Dedifferentiated amniotic fluid mesenchymal stem cell (primary cell): Measurements from ENCODE around the gene FBXW11.

Experiments
- DNase-seq: peaks from one replicate; pipeline ENCODE4 v3.0.0-alpha.2; 2016; ENCODE audit errors: extremely low spot score

The FBXW11 gene

DNA sequence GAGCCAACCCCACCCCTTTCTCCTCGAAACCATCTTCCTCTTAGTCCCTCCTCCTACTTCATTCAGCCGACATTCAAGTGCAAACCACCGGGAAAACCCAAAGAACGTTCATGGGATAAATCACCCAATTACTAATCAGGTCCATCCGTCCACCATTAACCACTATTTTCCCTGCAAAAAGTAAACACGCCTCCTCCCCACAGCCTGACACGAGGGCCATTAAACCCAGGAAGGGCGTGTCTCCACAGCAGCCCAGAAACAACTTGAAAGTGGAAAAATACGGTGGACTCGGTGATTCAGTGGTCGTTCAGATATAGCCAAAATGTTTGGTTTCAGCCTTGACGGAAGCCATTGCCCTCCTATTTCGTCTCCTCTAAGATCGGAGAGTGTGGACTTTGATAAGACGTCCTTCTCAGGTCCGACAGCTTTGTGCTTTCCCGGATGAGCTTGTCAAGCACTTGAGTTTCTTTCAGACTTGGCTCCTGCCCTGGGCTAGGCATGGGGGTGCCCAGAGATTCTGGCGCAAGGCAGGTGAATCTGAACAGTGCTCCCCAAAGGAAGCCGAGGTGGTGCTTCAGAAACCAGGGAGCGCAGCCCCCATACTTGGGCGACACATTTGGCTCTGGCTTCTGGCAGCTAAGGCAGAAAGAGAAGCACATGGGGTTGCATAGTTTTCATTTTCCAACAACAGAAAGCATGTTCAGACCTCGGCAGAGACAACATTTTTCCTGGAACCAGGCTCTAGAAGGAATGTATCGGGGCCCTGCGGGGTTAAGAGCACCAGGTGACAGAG lies 164.3 kb downstream of the FBXW11 start:
- DNase-seq = no peak

- no peak for DNase-seq
These were observed 165.5 kb downstream of the FBXW11 start for GRCh38 chr5:171840711-171841522.

DNA sequence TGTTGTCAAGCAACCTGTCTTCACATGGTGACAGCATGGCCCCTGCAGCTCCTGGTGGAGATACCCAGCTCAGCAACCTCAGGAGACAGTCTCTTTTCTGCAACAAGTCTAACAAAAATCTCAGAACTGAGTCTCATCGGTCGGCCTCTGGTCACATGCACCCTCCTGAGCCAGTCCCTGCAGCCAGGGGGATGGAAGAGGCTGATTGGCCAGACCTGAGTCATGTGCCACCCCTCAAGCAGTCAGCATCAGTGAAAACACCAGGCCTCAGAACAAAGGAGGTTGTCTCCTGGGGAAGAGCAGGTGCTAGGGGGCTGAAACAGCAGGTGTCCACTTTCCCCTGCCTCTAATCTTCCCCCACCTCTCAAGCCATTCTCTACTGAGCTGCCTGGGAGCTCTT lies 166.4 kb downstream of the FBXW11 start:
- no peak for DNase-seq

DNA sequence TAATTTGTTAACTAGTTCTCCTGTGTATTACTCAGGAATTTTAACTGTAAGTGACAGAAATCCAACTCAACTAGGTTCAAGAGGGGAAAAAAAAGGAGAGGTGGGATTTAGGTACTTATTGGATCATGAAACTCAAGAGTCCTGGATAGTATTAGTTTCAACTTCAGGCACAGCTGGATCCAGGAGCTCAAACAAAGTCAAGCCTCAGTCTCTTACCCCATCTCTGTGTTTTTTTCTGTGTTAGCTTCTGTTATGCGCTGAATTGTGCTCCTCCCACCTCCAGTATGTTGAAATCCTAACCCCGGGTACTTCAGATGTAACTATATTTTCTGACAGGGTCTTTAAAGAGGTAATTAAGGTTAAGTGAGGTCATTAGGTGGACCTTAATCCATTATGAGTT lies 167.3 kb downstream of the FBXW11 start:
- no peak for DNase-seq

DNA sequence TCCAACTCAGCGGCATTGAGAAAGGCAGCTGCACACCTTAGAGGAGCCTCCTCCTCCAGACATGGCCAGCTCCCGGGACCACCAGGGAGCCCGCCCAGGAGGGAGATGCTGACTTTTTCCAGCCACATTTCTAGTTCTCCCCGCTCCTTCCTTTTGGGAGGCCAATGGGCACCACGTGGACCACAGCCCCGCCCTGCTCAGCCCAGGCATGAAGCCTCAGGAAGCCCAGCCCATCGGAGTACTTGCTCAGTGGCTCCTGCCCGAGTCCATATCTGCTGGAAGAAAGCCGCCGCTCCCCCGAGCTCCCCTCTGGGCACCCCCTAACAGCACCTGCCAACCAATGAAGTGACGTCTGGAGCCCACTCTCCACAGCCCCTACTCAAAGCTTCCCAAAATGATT lies 168.4 kb downstream of the FBXW11 start:
- DNase-seq = no peak

GRCh38 chr5:171837522-171837921 lies 168.9 kb downstream of the FBXW11 start:
- DNase-seq = no peak

DNA sequence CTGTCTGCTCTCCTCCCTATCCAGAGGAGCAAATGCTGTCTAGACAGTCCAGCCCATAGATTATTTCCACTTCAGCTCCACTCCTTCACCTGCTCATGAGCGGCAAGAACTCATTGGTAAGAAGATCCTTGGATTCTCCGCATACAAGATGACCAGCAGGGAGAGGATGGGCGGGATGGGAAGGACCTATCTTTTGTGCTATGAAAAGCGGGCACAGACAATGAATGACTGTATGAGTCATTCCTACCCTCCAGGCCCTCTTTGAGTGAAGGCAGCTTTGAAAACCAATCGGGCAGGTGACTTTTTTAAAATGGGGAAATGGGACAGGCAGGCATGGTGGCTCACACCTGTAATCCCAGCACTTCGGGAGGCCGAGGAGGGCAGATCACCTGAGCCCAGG lies 171.4 kb downstream of the FBXW11 start:
- no peak for DNase-seq

DNA sequence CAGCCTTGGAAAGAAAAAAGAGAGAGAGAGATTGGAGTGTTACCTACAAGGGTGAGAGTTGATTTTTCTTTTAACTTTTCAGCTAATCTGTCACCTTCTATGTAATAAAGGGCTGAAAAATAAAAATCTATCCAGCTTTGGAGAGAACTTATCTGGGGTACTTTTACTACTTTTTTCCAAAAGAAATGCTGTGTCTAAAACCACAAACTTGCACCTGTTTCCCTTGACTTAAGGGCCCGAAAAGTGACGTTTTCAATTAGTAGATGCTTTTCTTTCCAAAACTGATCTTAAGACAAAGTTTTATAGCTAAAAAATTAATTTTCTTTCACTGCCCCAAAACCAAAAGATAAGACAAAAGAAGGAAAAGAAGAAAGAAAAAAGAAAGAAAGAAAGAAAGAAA lies 172.0 kb downstream of the FBXW11 start:
- no peak for DNase-seq

DNA sequence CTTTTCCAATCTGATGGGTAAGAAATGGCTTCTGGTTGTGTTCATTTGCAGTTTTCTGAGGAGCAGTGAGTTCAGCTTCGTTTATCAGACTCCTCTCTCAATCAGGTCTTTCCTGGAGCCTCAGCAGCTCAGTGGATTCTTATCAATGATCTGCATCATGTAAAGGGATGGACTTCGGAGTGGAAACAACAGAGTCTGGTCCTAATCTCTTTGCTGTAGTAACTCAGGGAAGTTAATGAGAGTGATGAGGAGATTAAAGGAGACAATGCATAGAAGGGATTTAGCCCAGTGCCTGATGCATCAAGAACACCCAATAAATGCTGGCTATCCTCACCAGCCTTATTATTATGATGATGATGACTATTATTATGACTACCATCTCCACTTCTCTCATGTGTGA lies 173.7 kb downstream of the FBXW11 start:
- DNase-seq = no peak

GRCh38 chr5:171830686-171831085 lies 175.8 kb downstream of the FBXW11 start:
- DNase-seq = no peak

- no peak for DNase-seq
These were observed 179.3 kb downstream of the FBXW11 start for GRCh38 chr5:171827162-171827561.

GRCh38 chr5:171826132-171826531 lies 180.3 kb downstream of the FBXW11 start:
- DNase-seq = no peak

DNA sequence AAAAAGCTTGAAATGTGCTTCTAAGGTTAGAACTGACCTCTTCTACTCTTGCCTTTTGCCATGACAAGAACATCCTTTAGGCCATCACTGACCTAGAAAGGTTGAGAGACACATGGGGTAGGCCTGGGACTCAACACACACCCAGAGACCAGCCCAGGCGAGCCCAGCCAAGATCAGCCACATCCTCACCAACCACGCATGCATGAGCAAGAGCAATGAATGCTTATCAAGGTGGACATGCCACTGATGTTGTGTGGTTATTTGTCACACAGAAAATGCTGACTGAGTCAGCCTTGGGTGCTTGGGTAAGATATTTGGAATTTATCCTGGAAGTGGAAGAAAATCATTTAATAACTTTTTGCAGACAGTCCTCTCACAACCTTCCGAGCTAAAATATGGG lies 181.4 kb downstream of the FBXW11 start:
- DNase-seq = no peak

GRCh38 chr5:171823269-171823668 lies 183.2 kb downstream of the FBXW11 start:
- no peak for DNase-seq

DNA sequence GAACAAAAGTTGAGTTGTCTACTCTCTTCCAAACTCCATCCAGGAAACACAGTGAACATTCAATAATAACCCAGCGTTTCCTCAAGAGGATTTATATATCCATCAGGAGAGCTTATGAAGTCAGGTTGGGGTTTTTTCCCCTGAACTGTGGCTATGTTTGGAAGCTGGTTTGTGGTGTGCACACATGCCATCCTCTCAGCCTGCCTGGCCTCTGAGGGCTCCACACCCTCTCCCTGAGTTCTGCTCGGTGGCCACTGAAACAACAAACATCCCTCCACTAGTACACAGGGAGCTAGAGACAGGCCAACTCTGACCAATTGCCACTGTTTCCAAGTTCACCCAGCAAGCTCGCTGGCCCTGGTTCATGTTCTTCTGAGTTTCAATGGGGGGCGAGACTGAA lies 185.2 kb downstream of the FBXW11 start:
- DNase-seq = no peak

DNA sequence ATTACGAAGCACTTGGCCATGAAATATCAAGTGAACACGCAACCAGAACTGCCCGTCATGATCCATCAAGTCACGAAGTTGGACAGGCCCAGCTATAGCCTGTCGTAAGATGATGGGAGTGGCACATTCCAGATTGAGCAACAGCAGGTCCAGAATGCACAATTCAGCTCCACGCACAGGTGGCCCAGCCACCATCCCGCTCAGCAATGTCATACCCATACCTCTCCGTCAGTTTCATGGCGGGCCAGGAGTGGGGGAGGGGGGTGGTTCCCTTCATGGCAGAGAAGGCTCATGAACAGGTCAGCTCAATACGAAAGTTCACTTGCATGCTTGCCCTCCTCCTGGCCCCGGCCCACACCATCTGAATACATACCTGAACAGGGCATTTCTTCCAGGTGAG lies 185.9 kb downstream of the FBXW11 start:
- DNase-seq = no peak

DNA sequence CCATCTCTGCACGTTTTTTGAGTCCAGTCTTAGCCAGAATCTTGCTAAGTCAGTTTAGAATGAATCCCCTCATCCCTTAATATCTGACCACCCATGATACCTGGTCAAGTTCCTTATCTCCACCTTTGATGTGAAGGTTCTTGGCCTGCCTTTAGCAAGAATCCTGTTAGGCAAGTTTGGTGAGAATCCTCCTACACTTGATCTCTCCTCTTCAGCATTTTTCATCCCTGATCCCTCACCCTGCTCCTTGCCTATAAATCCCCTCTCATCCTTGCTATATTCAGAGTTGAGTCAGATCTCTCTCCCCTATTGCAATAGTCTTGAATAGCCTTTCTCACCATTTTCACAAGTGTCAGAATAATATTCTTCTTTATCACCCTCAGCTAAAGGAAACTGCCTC lies 189.8 kb downstream of the FBXW11 start:
- no peak for DNase-seq

DNA sequence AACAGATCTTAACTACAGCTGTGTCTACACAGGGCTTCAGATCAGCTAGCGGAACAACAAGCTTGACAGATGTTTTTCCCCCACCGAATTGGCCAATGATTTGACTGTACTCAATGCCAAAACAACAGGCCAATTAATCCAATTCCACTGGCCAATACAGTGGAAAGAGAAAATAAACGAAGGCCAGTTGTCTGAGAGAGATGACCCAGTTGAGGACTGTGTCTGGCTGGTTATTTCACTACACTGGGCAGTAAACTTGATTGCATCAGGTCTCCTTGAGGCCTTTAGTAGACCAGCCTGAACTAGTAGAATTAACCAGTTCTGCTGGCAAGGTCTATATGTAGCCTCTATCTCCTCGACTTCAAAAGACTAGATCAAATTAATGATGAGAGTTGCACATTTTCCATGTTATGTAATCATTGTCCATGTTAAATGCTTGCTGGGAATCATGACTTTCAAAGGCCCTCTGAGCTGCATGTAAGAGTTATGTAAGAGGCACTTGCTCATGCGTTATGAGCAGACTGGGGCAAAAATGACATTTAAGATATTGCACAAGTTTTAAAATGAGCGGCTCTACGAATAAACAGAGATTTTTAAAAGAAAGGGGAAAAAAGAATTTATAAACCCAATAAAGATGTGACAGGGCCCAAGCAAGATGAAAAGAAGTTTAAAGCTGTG lies 192.5 kb downstream of the FBXW11 start:
- no peak for DNase-seq

GRCh38 chr5:171813270-171813669 lies 193.2 kb downstream of the FBXW11 start:
- DNase-seq = no peak
